ENCODE data around the gene HSPD1. TPM values are rescaled to one million over a fixed set of nuclear protein-coding genes. Genes with fewer than 3 reads are reported as not detected.
A peak's percentile ranks its signal among the peaks of the same experiment; 100 is the strongest.

The HSPD1 gene
- total and polyA plus RNA-seq, 12 donors: 220 to 7,464 (median 577) TPM

DNA sequence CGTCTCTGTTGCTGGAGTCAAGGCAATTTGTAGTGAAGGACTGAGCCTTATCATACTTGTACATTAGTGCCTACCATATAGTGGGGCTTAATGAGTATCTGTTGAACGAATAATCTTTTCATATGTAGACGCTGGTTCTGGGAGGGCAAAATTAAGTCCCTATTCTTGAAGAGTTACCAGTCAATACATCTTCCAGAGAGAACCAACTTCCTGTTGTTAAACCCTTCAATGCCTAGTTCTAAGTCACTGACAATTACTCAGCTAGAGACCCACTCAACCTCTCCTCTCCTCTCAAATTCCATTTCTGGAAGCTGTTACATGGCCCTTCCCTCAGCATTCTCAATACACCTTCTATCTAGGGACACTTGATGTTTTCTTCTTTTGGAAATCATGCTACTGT lies 15.1 kb upstream of the HSPD1 start:
- Histone ChIP-seq H3K4me1 (replicated peaks in 1 of 2) (peaks cover 12 to 37% of the 10 kb centered on the region in 2 donors), H3K27ac (peak overlapping the region; percentile 78 to 97 (median 88)), H3K9me3 (replicated peaks in 1 of 3) (no peaks in the 10 kb centered on the region), H3K4me3 (peak overlapping the region in 2 of 4 donors; percentile 28 to 70), H3K36me3 (replicated peaks in 1 of 2) (no peaks in the 10 kb centered on the region), H3K27me3 (no peaks in the 10 kb centered on the region)
- DNase-seq: peak in 1 of 7 donors; percentile 6
- no peak for TF ChIP-seq POLR2A (IDR thresholded peaks at IDR 0.05)
- intact Hi-C loops (cut with DNase I): no loop called here
- WGBS, 4 donors: 38 to 55% (median 39%) methylated on average over 3 of the region's 3 CpGs

- no peak overlapping the region for H3K4me3 ChIP-seq
- no peaks in the 10 kb centered on the region for H3K9me3 ChIP-seq (replicated peaks in 1 of 3)
- peak overlapping the region in 4 of 5 donors; percentile 88 to 97 (median 92) for H3K27ac ChIP-seq
- TF ChIP-seq CTCF (IDR thresholded peaks at IDR 0.05) (no peak), POLR2A (IDR thresholded peaks at IDR 0.05) (no peak)
- intact Hi-C loops (cut with DNase I): no loop called here
- DNase-seq: no peak
- H3K4me1 ChIP-seq (replicated peaks in 1 of 2): peaks cover 12 to 29% of the 10 kb centered on the region in 2 donors
- H3K36me3 ChIP-seq (replicated peaks in 1 of 2): no peaks in the 10 kb centered on the region
- WGBS, 4 donors: 67 to 81% (median 78%) methylated on average over 5 of the region's 5 CpGs
- H3K27me3 ChIP-seq: no peaks in the 10 kb centered on the region
Measured at GRCh38 chr2:197513915-197514314, 14.3 kb upstream of the HSPD1 start.

DNA sequence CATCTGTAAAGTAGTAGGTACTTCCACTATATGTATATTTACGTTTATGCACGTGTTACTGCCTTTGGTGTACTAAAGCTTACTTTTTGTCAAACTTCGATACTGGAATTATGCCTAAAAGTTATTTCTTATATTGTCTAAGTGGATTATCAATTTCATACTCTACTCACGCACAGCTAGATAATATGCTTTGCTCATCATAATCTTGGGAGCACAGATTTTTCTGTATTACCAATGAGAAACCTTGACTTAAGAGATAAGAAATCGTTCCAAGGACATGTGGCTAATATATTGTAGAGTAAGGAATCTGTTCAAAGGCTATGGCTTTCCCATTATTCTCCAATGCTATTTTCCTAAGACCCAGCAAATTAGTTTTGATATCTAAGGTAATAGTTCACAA lies 7.0 kb upstream of the HSPD1 start:
- no peak for DNase-seq
- H3K9me3 ChIP-seq (replicated peaks in 1 of 3): no peaks in the 10 kb centered on the region
- peak overlapping the region in 1 of 5 donors; percentile 50 for H3K27ac ChIP-seq
- H3K4me1 ChIP-seq (replicated peaks in 1 of 2): peaks cover 8 to 31% of the 10 kb centered on the region in 2 donors
- H3K27me3 ChIP-seq: no peaks in the 10 kb centered on the region
- H3K4me3 ChIP-seq: no peak overlapping the region
- TF ChIP-seq POLR2A (IDR thresholded peaks at IDR 0.05): no peak
- TF ChIP-seq CTCF (IDR thresholded peaks at IDR 0.05): no peak
- WGBS, 4 donors: 55 to 62% (median 58%) methylated on average over 5 of the region's 5 CpGs
- peaks cover 0 to 21% of the 10 kb centered on the region in 2 donors for H3K36me3 ChIP-seq (replicated peaks in 1 of 2)
- intact Hi-C loops (cut with DNase I): no loop called here

DNA sequence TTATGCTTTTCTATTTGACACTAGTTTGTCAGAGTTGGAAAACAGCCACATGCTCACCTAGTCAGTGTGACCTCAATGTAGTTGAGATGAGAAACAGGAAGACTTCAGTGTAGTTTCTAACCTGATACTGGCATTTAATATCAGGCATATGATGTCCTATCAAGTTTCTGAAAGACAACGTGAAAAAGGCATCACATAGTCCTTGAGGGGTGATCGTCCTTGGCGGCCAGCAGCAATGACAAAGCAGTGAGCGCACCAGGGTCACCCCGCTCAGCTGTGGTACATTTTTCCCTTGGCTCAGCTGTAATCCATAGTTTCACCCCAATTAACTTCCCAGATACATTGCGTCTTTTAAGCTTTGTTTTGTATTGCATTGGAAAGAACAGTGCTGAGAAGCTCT lies 4.9 kb upstream of the HSPD1 start:
- peak overlapping the region in 2 of 5 donors; percentile 51 to 99 for H3K27ac ChIP-seq
- WGBS, 4 donors: 34 to 80% (median 64%) methylated on average over 6 of the region's 6 CpGs
- H3K27me3 ChIP-seq: no peaks in the 10 kb centered on the region
- TF ChIP-seq CTCF (IDR thresholded peaks at IDR 0.05) (no peak), POLR2A (IDR thresholded peaks at IDR 0.05) (no peak)
- intact Hi-C loops (cut with DNase I): no loop called here
- peaks cover 15 to 36% of the 10 kb centered on the region in 2 donors for H3K4me1 ChIP-seq (replicated peaks in 1 of 2)
- peak in 3 of 7 donors; percentile 44 to 54 (median 49) for DNase-seq
- H3K9me3 ChIP-seq (replicated peaks in 1 of 3): no peaks in the 10 kb centered on the region
- no peak overlapping the region for H3K4me3 ChIP-seq
- H3K36me3 ChIP-seq (replicated peaks in 1 of 2): peaks cover 0 to 21% of the 10 kb centered on the region in 2 donors

GRCh38 chr2:197504000-197504399 lies 4.4 kb upstream of the HSPD1 start:
- no peaks in the 10 kb centered on the region for H3K27me3 ChIP-seq
- peak overlapping the region in 1 of 5 donors; percentile 99 for H3K27ac ChIP-seq
- no peaks in the 10 kb centered on the region for H3K9me3 ChIP-seq (replicated peaks in 1 of 3)
- TF ChIP-seq POLR2A (IDR thresholded peaks at IDR 0.05) (no peak), CTCF (IDR thresholded peaks at IDR 0.05) (no peak)
- DNase-seq: no peak
- H3K4me1 ChIP-seq (replicated peaks in 1 of 2): peaks cover 15 to 36% of the 10 kb centered on the region in 2 donors
- peaks cover 0 to 21% of the 10 kb centered on the region in 2 donors for H3K36me3 ChIP-seq (replicated peaks in 1 of 2)
- no peak overlapping the region for H3K4me3 ChIP-seq
- intact Hi-C loops (cut with DNase I): no loop called here
- WGBS, 4 donors: 96 to 100% (median 99%) methylated on average over 2 of the region's 2 CpGs
